ENCODE measurements around the gene PTPRJ.

- no peak for TF ChIP-seq EZH2 (IDR thresholded peaks at IDR 0.05; ENCODE audit: borderline replicate concordance, low read depth, low read length, poor library complexity, severe bottlenecking)
- TF ChIP-seq CTCF (conservative IDR thresholded peaks at IDR 0.05; ENCODE audit: low read depth, low read length): no peak
Measured at GRCh38 chr11:48006301-48006992, 26.1 kb downstream of the PTPRJ start.

All from A673 (cell line).